Heart left ventricle (tissue), 16 donors: ENCODE measurements around the gene ITIH2. TPM values are rescaled to one million over a fixed set of nuclear protein-coding genes. Genes with fewer than 3 reads are reported as not detected.

ENCODE experiments used
- ATAC-seq, 4 donors: fragments of 200-7000 bp; cut with Tn5 transposase; one replicate each; pipeline ENCODE4 v1.9.1; 2020 to 2022; ENCODE audit warnings: moderate library complexity in 4 of 4, mild to moderate bottlenecking in 3 of 4, moderate number of reproducible peaks in 1 of 4
- DNase-seq, 5 donors: peaks; one replicate each; pipeline ENCODE4 v3.0.0-alpha.2; 2020
- H3K27ac ChIP-seq, 12 donors: fragments of 200-600 bp; sonication (generic) in 4 of 12; one replicate each; pipeline versions ENCODE4 v1.5.0 to v1.8.0; 2016 to 2022; ENCODE audit warnings: mild to moderate bottlenecking in 2 of 12
- H3K27me3 ChIP-seq, 9 donors: fragments of 200-600 bp; sonication (generic) in 2 of 9; one replicate each; pipeline versions ENCODE4 v1.5.1 to v1.8.0; 2016 to 2022; ENCODE audit warnings: mild to moderate bottlenecking in 3 of 9
- H3K36me3 ChIP-seq, 9 donors: fragments of 200-600 bp; sonication (generic) in 2 of 9; one replicate each; pipeline versions ENCODE4 v1.5.0 to v1.8.0; 2018 to 2022; ENCODE audit warnings: mild to moderate bottlenecking in 2 of 9
- H3K4me1 ChIP-seq, 12 donors: fragments of 200-600 bp; sonication (generic) in 4 of 12; one replicate each; pipeline versions ENCODE4 v1.5.0 to v1.8.0; 2016 to 2022; ENCODE audit warnings: mild to moderate bottlenecking in 3 of 12
- H3K4me3 ChIP-seq, 12 donors: fragments of 200-600 bp; sonication (generic) in 4 of 12; one replicate each; pipeline versions ENCODE4 v1.5.0 to v1.8.0; 2017 to 2022; ENCODE audit warnings: mild to moderate bottlenecking in 9 of 12, moderate library complexity in 4 of 12
- H3K9me3 ChIP-seq, 12 donors: fragments of 200-600 bp; sonication (generic) in 4 of 12; one replicate each; pipeline versions ENCODE4 v1.5.0 to v1.8.0; 2016 to 2022; ENCODE audit warnings: mild to moderate bottlenecking in 1 of 12
- POLR2A ChIP-seq, 2 donors: fragments of 450-650 bp; IDR thresholded peaks; one replicate each; pipeline ENCODE4 v1.6.1; 2017; ENCODE audit warnings: antibody characterized with exemption in 2 of 2, mild to moderate bottlenecking in 2 of 2, moderate library complexity in 2 of 2
- WGBS, 4 donors: extraction: QIAGEN DNeasy Blood & Tissue Kit in 2 of 4; methylation state at CpG; one replicate each; pipeline versions ENCODE4 v1.1.5 to v1.1.7; 2013 to 2018; 5-methylcytosine and 5-hydroxymethylcytosine counted together
- intact Hi-C, 10 donors: fragments of 100-400 bp; cut with DNase I; formaldehyde crosslinking; loops; one replicate each; pipeline versions ENCODE4 v1.11.1 to v1.14.2; 2022
- polyA plus RNA-seq, 2 donors: library from polyadenylated mRNA; stranded (reverse); fragments of 200-250 nt; gene quantifications; one replicate each; pipeline ENCODE4 v1.2.3, GENCODE V29; 2013
- total RNA-seq, 9 donors: library from RNA; depleted of rRNA in 2 of 9; stranded (reverse); fragments of >200 nt in 2 of 9; fragmentation: NEBNext Ultra II Directional in 3 of 9; extraction: Animal tissue kit (Norgen Biotek cat#: 25700) in 3 of 9; gene quantifications; one replicate each; pipeline versions ENCODE4 v1.1.0 to v1.2.4, GENCODE V29; 2016 to 2023
- TF ChIP-seq, protein P1 (sequence below), 12 donors: fragments of 200-600 bp; sonication (generic) in 4 of 12; IDR thresholded peaks; one replicate each; pipeline versions ENCODE4 v1.5.0 to v1.8.0; 2018 to 2022; ENCODE audit warnings: antibody characterized with exemption in 12 of 12, mild to moderate bottlenecking in 5 of 12
- donor health status: ischemic (EF 13 %, LVEDD 7.1; RV severe dilation, severe dysfunction).
- donor health status: healthy with polysubstance abuse.
- donor health status: DM: no; HTN: yes; CAD: no.
- donor health status: DM: no; HTN: no; CAD: no.
- donor health status: ischemic (EF 25% LVEDD 6.9; RV normal size, moderate dysfunction).
- donor health status: ischemic (EF 25% LVEDD 5.7; RV mildly dilated, moderate dysfunction).
- donor health status: healthy.
- donor health status: DM: yes; HTN: yes; CAD: no.
- donor health status: ischemic (EF 35%, LVEDD 5.7; RV mildly dilated, moderate dysfunction).
- donor health status: nonischemic (EF 11% LVEDD 7.7; RV severe dilation, severe dysfunction).
- donor health status: DM: yes; HTN: yes; CAD: no.
- donor health status: PGD.
- donor health status: ischemic (EF 29% LVEDD 5.4; RV normal size, mild dysfunction).
- donor health status: nonischemic (EF 23%, LVEDD 6.1; RV moderate dilation, normal function).

The ITIH2 gene
- total and polyA plus RNA-seq, 11 donors = not detected

GRCh38 chr10:7763929-7764328, 60.8 kb downstream of the ITIH2 start:
- Histone ChIP-seq H3K4me1 (peaks cover 0 to 7% (median 0%) of the 10 kb centered on the region in 12 donors), H3K9me3 (no peaks in the 10 kb centered on the region), H3K27me3 (no peaks in the 10 kb centered on the region), H3K4me3 (no peak overlapping the region), H3K36me3 (peaks cover 0 to 100% (median 100%) of the 10 kb centered on the region in 9 donors), H3K27ac (peak overlapping the region in 1 of 12 donors; percentile 54)
- DNase-seq (no peak), ATAC-seq (no peak)
- no peak for TF ChIP-seq POLR2A (IDR thresholded peaks at IDR 0.05)
- TF ChIP-seq, protein P1, sequence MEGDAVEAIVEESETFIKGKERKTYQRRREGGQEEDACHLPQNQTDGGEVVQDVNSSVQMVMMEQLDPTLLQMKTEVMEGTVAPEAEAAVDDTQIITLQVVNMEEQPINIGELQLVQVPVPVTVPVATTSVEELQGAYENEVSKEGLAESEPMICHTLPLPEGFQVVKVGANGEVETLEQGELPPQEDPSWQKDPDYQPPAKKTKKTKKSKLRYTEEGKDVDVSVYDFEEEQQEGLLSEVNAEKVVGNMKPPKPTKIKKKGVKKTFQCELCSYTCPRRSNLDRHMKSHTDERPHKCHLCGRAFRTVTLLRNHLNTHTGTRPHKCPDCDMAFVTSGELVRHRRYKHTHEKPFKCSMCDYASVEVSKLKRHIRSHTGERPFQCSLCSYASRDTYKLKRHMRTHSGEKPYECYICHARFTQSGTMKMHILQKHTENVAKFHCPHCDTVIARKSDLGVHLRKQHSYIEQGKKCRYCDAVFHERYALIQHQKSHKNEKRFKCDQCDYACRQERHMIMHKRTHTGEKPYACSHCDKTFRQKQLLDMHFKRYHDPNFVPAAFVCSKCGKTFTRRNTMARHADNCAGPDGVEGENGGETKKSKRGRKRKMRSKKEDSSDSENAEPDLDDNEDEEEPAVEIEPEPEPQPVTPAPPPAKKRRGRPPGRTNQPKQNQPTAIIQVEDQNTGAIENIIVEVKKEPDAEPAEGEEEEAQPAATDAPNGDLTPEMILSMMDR (IDR thresholded peaks at IDR 0.05) = no peak
- WGBS, 4 donors = 65 to 73% (median 69%) methylated on average over 5 of the region's 5 CpGs
- intact Hi-C loops = no loop called here

- DNase-seq = no peak
- intact Hi-C loops = no loop called here
- Histone ChIP-seq H3K9me3 (no peaks in the 10 kb centered on the region), H3K27me3 (no peaks in the 10 kb centered on the region), H3K27ac (no peak overlapping the region), H3K4me1 (peaks cover 0 to 7% (median 0%) of the 10 kb centered on the region in 12 donors), H3K36me3 (peaks cover 0 to 100% (median 91%) of the 10 kb centered on the region in 9 donors), H3K4me3 (no peak overlapping the region)
- ATAC-seq = no peak
- 84 to 91% (median 89%) methylated on average over 3 of the region's 3 CpGs for WGBS, 4 donors
- TF ChIP-seq, protein P1 (IDR thresholded peaks at IDR 0.05) = no peak
- no peak for TF ChIP-seq POLR2A (IDR thresholded peaks at IDR 0.05)
These were observed 63.1 kb downstream of the ITIH2 start for GRCh38 chr10:7766241-7766640.

DNA sequence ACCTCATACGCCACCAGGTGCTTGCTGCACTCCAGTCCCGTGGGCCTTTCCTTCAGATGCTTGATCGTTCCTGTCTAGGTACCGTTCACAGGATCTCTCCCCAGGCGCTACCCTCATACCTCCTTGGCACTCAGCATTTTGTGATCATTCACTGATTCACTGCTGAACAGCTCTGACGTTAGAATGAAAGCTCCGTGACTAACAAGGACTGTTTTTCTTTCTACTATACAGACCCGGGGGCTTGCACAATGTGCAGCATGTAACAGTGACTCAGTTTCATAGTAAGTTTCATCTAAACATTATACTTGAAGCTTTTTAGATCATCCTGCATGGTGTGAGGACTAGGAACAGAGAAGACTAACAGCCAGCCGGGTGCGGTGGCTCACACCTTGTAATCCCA, 64.1 kb downstream of the ITIH2 start:
- 91 to 96% (median 94%) methylated on average over 10 of the region's 10 CpGs for whole genome bisulfite sequencing, 4 donors
- H3K9me3 ChIP-seq = no peaks in the 10 kb centered on the region
- H3K27me3 ChIP-seq = no peaks in the 10 kb centered on the region
- DNase-seq = no peak
- TF ChIP-seq, protein P1 (IDR thresholded peaks at IDR 0.05) = no peak
- no peak for TF ChIP-seq POLR2A (IDR thresholded peaks at IDR 0.05)
- intact Hi-C loops = no loop called here
- H3K27ac ChIP-seq = no peak overlapping the region
- H3K4me1 ChIP-seq = peaks cover 0 to 7% (median 0%) of the 10 kb centered on the region in 12 donors
- no peak overlapping the region for H3K4me3 ChIP-seq
- H3K36me3 ChIP-seq = peaks cover 0 to 100% (median 90%) of the 10 kb centered on the region in 9 donors
- ATAC-seq = no peak

DNA sequence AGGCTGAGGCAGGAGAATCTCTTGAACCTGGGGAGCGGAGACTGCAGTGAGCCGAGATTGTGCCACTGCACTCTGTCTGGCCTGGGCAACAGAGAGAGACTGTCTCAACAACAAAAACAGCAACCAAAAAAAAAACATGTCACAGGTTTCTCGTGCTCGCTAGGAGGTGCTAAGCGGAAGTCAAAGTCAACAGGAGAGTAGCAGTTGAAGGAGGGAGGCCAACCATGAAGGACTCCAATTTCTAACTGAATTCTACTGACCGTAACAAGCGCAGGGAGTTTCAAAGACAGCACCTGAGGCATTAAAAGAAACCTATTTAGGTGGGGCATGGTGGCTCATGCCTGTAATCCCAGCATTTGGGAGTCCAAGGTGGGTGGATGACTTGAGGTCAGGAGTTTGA, 65.3 kb downstream of the ITIH2 start:
- TF ChIP-seq POLR2A (IDR thresholded peaks at IDR 0.05) = no peak
- TF ChIP-seq, protein P1 (IDR thresholded peaks at IDR 0.05) = no peak
- no peak overlapping the region for H3K27ac ChIP-seq
- ATAC-seq (no peak), DNase-seq (no peak)
- peaks cover 0 to 100% (median 90%) of the 10 kb centered on the region in 9 donors for H3K36me3 ChIP-seq
- 83 to 97% (median 95%) methylated on average over 7 of the region's 7 CpGs for WGBS, 4 donors
- intact Hi-C loops = no loop called here
- H3K4me1 ChIP-seq = peaks cover 0 to 2% (median 0%) of the 10 kb centered on the region in 12 donors
- no peak overlapping the region for H3K4me3 ChIP-seq
- H3K27me3 ChIP-seq = no peaks in the 10 kb centered on the region
- no peaks in the 10 kb centered on the region for H3K9me3 ChIP-seq
